GM12864 (cell line): Measurements from ENCODE around the gene GGTLC2.
A peak's percentile ranks its signal among the peaks of the same experiment; 100 is the strongest.

Experiments
- DNase-seq: peaks from one replicate; pipeline ENCODE4 v3.0.0-alpha.2; 2011; ENCODE audit warnings: low read depth
- H3K4me3 ChIP-seq: 2 replicates; pipeline ENCODE4 v1.5.1; 2011; ENCODE audit warnings: mild to moderate bottlenecking, low read depth, low read length, control low read depth
- TF ChIP-seq, protein P1 (sequence below): IDR thresholded peaks from 2 replicates; pipeline ENCODE4 v1.5.1; 2011; ENCODE audit warnings: low read depth, mild to moderate bottlenecking, moderate library complexity, low read length, control low read depth, inconsistent platforms; ENCODE audit errors: missing control alignments

Gene GGTLC2

DNA sequence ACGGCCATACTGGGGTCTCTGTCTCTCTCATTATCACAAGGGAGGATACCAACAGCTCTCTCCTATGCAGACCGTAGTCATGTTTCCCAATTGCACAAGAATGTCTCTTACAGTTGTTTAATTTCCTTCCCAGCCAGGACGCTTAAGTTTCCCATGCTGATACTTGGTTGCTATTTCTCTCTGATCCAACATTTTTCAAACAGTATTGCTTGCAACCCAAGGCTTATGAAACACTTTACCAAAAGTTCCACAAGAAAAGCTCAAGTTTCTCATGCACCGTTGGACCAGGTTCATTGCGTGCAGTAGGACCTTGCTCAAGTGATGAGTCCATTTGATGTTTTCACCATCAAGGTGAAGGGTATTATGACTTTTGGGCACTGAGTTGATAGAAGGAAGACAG, 46.6 kb downstream of the GGTLC2 start:
- DNase-seq = no peak
- no peak overlapping the region for H3K4me3 ChIP-seq
- TF ChIP-seq, protein P1, sequence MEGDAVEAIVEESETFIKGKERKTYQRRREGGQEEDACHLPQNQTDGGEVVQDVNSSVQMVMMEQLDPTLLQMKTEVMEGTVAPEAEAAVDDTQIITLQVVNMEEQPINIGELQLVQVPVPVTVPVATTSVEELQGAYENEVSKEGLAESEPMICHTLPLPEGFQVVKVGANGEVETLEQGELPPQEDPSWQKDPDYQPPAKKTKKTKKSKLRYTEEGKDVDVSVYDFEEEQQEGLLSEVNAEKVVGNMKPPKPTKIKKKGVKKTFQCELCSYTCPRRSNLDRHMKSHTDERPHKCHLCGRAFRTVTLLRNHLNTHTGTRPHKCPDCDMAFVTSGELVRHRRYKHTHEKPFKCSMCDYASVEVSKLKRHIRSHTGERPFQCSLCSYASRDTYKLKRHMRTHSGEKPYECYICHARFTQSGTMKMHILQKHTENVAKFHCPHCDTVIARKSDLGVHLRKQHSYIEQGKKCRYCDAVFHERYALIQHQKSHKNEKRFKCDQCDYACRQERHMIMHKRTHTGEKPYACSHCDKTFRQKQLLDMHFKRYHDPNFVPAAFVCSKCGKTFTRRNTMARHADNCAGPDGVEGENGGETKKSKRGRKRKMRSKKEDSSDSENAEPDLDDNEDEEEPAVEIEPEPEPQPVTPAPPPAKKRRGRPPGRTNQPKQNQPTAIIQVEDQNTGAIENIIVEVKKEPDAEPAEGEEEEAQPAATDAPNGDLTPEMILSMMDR = no peak

DNA sequence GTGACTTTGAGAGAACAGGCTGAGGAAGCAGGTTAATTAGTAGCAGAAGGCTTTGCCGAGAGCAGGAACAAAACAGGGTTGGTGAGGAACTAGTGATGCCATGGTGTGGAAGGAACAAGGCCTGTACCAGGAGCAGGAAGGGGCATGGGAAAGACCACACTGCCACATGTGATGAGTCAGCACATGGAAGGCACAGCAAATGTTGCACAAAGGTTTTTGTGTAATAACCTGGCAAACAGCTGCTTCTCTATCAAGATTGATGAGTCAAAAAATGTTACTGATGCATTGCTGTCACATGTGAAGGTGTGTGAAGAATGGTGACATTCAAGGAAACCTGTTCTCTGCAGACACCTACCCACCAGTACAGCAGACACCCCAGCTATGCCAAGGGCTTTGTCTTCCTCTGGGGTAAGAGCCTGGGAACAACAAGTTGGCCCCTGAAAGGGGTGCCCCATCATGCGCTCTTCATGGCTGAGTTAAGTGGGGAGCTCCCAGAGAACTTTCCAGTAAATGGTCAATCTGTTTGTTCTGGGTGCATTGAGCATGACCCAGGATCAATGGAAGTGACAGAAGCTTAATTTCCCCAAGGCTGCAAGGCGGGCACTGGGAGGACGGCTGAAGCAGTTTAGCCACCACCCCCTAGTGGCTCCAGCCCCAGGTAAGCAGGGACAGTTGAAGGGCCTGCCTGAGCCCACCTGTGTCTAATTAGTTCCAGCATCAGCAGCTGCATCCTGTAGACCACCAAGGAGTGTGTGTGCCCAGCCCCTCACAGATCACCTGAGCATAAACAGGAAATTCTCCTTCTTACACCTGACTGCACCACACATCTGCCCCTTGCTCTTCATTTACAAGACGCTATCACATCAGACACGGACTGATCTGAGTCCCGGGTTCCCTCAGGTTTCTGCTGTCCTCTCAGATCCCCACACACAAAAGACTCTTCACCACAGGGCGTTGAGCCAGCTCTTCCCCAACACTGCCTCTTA, 47.6 kb downstream of the GGTLC2 start:
- no peak overlapping the region for H3K4me3 ChIP-seq
- TF ChIP-seq, protein P1 = no peak
- DNase-seq = no peak

DNA sequence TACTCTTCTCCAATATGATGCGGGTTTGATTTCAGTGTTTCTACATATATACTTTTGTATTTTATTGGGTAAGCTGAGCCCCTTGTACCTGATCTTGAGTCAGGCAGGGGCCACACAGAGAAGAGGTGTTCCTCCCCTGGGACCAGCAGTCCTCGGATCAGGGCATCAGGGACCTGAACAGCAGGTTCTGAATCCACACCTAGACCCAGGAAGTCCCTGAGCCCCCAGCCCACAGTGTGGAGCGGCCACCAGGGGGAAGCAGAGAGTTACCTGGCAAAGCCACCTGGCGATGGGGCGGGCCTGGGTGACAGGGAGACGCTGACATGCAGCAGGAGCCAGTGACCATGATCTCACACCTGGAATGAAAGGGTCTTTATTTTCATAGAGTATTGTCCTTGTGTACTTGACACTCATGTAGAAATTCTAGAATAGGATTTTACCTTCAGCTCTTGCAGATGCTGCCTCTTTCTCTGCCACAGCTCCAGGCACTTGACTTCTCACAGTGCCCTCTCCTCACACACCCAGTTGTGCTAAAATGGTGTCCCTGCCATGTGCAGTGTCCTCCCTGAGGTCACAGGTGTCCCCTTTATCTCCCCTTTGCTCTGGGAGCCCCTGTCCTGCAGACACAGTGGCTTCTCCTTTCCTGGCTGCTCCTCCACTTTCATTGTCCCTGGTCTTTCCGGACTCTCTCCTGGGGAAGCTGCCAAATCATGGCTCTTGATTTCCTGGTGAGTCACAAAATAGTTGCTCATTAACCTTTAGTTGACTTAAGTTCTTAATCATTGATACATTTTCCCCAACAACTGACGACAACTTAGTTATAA, 48.5 kb downstream of the GGTLC2 start:
- TF ChIP-seq, protein P1 = peak; percentile 73
- DNase-seq = no peak
- no peak overlapping the region for H3K4me3 ChIP-seq

DNA sequence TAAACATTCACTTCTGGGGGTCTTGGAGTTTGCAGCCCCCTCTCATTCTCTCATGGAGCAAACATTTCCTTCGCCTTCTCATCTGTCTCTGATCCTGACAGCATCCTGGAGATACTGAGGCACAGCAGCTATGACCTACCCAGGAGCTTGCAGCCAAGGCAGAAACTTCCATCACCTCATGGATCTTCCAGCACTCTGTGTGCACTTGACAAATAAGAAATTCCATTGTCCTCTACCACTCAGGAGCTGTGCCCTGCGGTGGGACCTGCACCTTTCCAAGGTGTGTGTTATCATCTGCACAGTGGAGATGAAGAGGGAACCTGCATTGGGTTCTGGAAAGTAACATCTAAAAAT, 49.1 kb downstream of the GGTLC2 start:
- TF ChIP-seq, protein P1 = no peak
- no peak overlapping the region for H3K4me3 ChIP-seq
- DNase-seq = no peak

DNA sequence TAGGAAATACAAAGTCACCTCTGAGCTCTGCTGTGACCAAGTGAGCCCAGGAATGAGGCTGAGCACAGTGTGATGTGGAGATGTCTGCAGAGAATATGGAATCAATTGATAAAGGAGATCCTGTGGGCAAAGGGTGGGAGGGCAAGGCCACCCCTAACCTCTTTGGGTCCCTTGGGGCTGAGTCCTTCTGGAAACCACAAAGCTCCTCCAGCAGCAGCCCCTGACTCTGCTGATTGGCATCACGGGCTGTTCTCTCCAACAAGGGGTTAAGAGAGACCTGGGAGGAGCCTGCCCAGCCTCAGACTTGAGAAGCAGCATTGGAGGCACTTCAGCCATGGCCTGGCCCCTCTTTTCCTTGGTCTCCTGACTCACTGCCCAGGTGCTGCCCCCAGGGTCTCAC, 49.7 kb downstream of the GGTLC2 start:
- TF ChIP-seq, protein P1 = no peak
- DNase-seq = no peak
- H3K4me3 ChIP-seq = no peak overlapping the region

DNA sequence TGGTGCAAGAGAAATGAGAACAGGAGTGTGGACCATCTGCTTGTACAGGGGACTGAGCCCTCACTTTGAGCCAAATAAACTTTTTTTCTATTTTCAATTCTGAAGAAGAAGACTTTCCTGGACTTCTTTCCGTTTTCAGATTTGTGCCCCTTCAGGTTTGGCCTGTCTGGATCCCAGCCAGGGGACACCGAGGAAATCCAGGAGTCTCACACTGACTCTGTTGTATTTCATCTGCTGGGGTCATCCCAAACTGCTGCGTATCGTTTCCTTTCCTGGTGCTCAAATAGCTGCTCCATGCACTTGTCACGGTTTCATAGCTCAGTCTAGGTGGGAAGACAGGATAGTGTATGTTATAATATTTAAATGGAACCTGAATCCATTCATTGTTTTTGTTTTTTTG, 51.7 kb downstream of the GGTLC2 start:
- TF ChIP-seq, protein P1 = no peak
- H3K4me3 ChIP-seq = no peak overlapping the region
- no peak for DNase-seq
